ENCODE data around the gene CORO2B.

The CORO2B gene

DNA sequence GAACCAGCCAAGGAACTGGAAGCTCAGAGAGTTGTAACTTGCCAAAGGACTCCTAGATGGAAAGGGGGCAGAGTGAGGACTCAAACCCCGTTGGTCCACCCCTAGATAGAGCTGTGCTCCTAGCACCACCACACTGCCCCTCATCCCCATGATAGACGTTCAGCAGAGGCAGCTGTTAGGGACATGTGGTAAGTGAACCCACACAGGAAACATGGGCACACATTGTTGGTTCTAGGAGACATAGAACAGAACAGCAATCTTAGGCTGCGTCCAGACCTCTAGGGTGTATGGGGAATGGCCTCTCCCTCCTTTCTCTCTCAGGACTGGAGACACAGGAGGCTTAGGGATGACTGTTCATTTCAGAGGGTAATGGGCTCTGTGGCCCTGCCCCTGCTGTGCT lies 139.2 kb downstream of the CORO2B start:
- Histone ChIP-seq H3K36me3 (ENCODE audit: control insufficient read depth, insufficient read depth, low read length) (no peaks in the 10 kb centered on the region), H3K27me3 (ENCODE audit: control insufficient read depth, insufficient read depth, low read length) (peaks cover 3% of the 10 kb centered on the region), H3K4me1 (ENCODE audit: control insufficient read depth, insufficient read depth, low read length) (no peaks in the 10 kb centered on the region), H3K9ac (ENCODE audit: low read length) (no peak overlapping the region), H3K4me3 (ENCODE audit: low read length) (no peak overlapping the region), H3K9me3 (ENCODE audit: control insufficient read depth, low read length) (no peaks in the 10 kb centered on the region)

DNA sequence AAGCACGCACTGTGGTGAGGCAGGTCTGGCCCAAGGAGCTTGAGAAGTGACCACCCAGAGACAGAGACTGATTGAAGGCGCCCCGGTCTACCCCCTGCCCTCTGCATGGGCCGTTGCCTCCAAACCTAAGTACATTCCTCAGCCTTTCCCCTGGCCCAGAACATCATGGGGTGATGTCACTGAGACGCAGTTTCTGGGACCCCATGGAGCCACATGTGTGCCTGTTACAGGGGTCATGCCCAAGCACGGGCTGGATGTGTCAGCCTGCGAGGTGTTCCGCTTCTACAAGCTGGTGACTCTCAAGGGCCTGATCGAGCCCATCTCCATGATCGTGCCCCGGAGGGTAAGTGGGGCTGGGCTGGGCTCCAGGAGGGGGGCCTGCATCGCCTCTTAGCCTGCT lies 139.7 kb downstream of the CORO2B start:
- Histone ChIP-seq H3K9me3 (ENCODE audit: control insufficient read depth, low read length) (no peaks in the 10 kb centered on the region), H3K4me1 (ENCODE audit: control insufficient read depth, insufficient read depth, low read length) (no peaks in the 10 kb centered on the region), H3K36me3 (ENCODE audit: control insufficient read depth, insufficient read depth, low read length) (no peaks in the 10 kb centered on the region), H3K9ac (ENCODE audit: low read length) (no peak overlapping the region), H3K27me3 (ENCODE audit: control insufficient read depth, insufficient read depth, low read length) (peaks cover 3% of the 10 kb centered on the region), H3K4me3 (ENCODE audit: low read length) (no peak overlapping the region)

- H3K4me3 ChIP-seq (ENCODE audit: low read length) = no peak overlapping the region
- H3K9me3 ChIP-seq (ENCODE audit: control insufficient read depth, low read length) = no peaks in the 10 kb centered on the region
- H3K36me3 ChIP-seq (ENCODE audit: control insufficient read depth, insufficient read depth, low read length) = no peaks in the 10 kb centered on the region
- peaks cover 3% of the 10 kb centered on the region for H3K27me3 ChIP-seq (ENCODE audit: control insufficient read depth, insufficient read depth, low read length)
- H3K4me1 ChIP-seq (ENCODE audit: control insufficient read depth, insufficient read depth, low read length) = no peaks in the 10 kb centered on the region
- H3K9ac ChIP-seq (ENCODE audit: low read length) = no peak overlapping the region
These were observed 140.3 kb downstream of the CORO2B start for GRCh38 chr15:68719051-68719450.

- Histone ChIP-seq H3K4me1 (ENCODE audit: control insufficient read depth, insufficient read depth, low read length) (no peaks in the 10 kb centered on the region), H3K36me3 (ENCODE audit: control insufficient read depth, insufficient read depth, low read length) (no peaks in the 10 kb centered on the region), H3K27me3 (ENCODE audit: control insufficient read depth, insufficient read depth, low read length) (peaks cover 3% of the 10 kb centered on the region), H3K9ac (ENCODE audit: low read length) (no peak overlapping the region), H3K4me3 (ENCODE audit: low read length) (no peak overlapping the region), H3K9me3 (ENCODE audit: control insufficient read depth, low read length) (no peaks in the 10 kb centered on the region)
These were observed 140.9 kb downstream of the CORO2B start for GRCh38 chr15:68719672-68720071.

DNA sequence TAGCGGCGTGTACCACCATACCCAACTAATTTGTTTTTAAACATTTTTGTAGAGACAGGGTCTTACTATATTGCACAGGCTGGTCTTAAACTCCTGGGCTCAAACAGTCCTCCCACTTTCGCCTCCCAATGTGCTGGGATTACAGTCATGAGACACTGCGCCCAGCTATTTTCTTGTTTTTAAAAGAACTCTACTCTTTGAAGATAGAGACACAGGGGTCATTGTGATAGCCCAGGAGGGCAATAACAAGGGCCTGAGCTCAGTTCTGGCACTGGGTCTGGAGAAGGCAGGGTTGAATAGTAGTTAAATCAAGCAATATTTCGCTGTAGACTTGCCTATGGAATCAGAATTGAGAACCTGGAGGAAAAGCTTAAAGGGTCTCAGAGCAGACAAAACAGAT lies 143.1 kb downstream of the CORO2B start:
- Histone ChIP-seq H3K4me1 (ENCODE audit: control insufficient read depth, insufficient read depth, low read length) (no peaks in the 10 kb centered on the region), H3K36me3 (ENCODE audit: control insufficient read depth, insufficient read depth, low read length) (no peaks in the 10 kb centered on the region), H3K27me3 (ENCODE audit: control insufficient read depth, insufficient read depth, low read length) (no peaks in the 10 kb centered on the region), H3K9me3 (ENCODE audit: control insufficient read depth, low read length) (no peaks in the 10 kb centered on the region), H3K4me3 (ENCODE audit: low read length) (no peak overlapping the region), H3K9ac (ENCODE audit: low read length) (no peak overlapping the region)

GRCh38 chr15:68725736-68726135 lies 146.9 kb downstream of the CORO2B start:
- Histone ChIP-seq H3K9me3 (ENCODE audit: control insufficient read depth, low read length) (no peaks in the 10 kb centered on the region), H3K36me3 (ENCODE audit: control insufficient read depth, insufficient read depth, low read length) (no peaks in the 10 kb centered on the region), H3K9ac (ENCODE audit: low read length) (no peak overlapping the region)

DNA sequence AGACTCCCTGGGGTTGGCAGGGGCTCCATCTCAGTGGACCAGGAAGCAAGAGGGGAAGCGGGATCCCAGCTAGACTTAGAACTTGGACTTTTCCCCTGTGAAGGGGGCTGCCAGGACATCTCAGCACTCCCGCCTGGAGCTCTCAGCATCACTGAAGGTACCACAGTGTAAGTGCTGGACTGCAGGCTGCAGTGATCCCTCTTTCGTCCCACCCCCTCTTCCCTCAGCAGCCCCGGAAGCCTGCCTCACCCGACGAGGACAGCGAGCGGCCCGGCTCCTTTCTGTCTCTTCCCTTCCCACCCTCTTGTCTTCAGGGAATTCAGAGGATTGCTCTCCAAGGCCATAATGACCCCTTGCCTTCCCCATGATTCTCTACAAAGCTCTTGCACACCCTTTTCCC lies 147.5 kb downstream of the CORO2B start:
- Histone ChIP-seq H3K9me3 (ENCODE audit: control insufficient read depth, low read length) (no peaks in the 10 kb centered on the region), H3K27me3 (ENCODE audit: control insufficient read depth, insufficient read depth, low read length) (no peaks in the 10 kb centered on the region), H3K36me3 (ENCODE audit: control insufficient read depth, insufficient read depth, low read length) (no peaks in the 10 kb centered on the region), H3K4me3 (ENCODE audit: low read length) (no peak overlapping the region), H3K9ac (ENCODE audit: low read length) (no peak overlapping the region), H3K4me1 (ENCODE audit: control insufficient read depth, insufficient read depth, low read length) (no peaks in the 10 kb centered on the region)

More at GRCh38 chr15:68725736-68726135, 146.9 kb downstream of the CORO2B start:
- Histone ChIP-seq H3K27me3 (ENCODE audit: control insufficient read depth, insufficient read depth, low read length) (no peaks in the 10 kb centered on the region), H3K4me3 (ENCODE audit: low read length) (no peak overlapping the region), H3K4me1 (ENCODE audit: control insufficient read depth, insufficient read depth, low read length) (no peaks in the 10 kb centered on the region)

DNA sequence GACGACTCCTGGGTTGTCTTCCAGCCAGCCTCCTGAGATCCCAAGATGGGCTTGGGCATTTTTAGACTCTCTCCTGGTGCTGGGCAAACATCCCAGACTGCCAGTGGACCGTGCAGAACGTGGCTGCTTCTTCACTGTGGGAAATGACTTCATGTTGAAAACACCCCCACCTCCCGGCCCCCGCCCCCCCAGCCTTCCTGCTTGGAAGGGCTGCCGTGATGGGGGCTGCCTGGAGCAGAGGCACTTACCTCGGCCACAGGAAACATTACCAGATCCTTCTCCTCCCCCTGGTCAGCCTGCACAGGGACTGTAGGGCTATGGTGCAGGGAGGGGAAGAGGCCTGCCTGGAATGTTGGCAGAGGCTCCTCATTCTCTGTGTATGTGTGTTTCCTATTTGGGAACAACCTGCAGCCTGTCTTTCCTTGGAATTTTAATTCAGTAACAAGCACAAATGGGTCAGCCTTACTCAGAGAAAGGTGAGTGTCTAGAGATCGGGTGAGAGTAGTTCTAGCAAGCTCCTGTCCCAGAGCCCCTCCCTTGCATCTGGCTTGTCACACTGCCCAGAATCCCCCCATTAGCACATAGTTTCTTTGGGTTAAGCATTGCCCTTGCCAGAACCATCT lies 151.1 kb downstream of the CORO2B start:
- H3K4me3 ChIP-seq (ENCODE audit: low read length) = no peak overlapping the region
- no peaks in the 10 kb centered on the region for H3K9me3 ChIP-seq (ENCODE audit: control insufficient read depth, low read length)
- H3K36me3 ChIP-seq (ENCODE audit: control insufficient read depth, insufficient read depth, low read length) = no peaks in the 10 kb centered on the region
- H3K9ac ChIP-seq (ENCODE audit: low read length) = no peak overlapping the region
- peaks cover 4% of the 10 kb centered on the region for H3K4me1 ChIP-seq (ENCODE audit: control insufficient read depth, insufficient read depth, low read length)
- H3K27me3 ChIP-seq (ENCODE audit: control insufficient read depth, insufficient read depth, low read length) = no peaks in the 10 kb centered on the region

GRCh38 chr15:68730471-68730919 lies 151.7 kb downstream of the CORO2B start:
- Histone ChIP-seq H3K27me3 (ENCODE audit: control insufficient read depth, insufficient read depth, low read length) (no peaks in the 10 kb centered on the region), H3K36me3 (ENCODE audit: control insufficient read depth, insufficient read depth, low read length) (no peaks in the 10 kb centered on the region), H3K4me1 (ENCODE audit: control insufficient read depth, insufficient read depth, low read length) (peaks cover 4% of the 10 kb centered on the region), H3K9ac (ENCODE audit: low read length) (no peak overlapping the region), H3K9me3 (ENCODE audit: control insufficient read depth, low read length) (no peaks in the 10 kb centered on the region), H3K4me3 (ENCODE audit: low read length) (no peak overlapping the region)

GRCh38 chr15:68730976-68731897 lies 152.4 kb downstream of the CORO2B start:
- H3K9me3 ChIP-seq (ENCODE audit: control insufficient read depth, low read length) = no peaks in the 10 kb centered on the region
- H3K9ac ChIP-seq (ENCODE audit: low read length) = no peak overlapping the region
- H3K4me1 ChIP-seq (ENCODE audit: control insufficient read depth, insufficient read depth, low read length) = peaks cover 4% of the 10 kb centered on the region
- no peaks in the 10 kb centered on the region for H3K27me3 ChIP-seq (ENCODE audit: control insufficient read depth, insufficient read depth, low read length)
- no peak overlapping the region for H3K4me3 ChIP-seq (ENCODE audit: low read length)
- no peaks in the 10 kb centered on the region for H3K36me3 ChIP-seq (ENCODE audit: control insufficient read depth, insufficient read depth, low read length)

DNA sequence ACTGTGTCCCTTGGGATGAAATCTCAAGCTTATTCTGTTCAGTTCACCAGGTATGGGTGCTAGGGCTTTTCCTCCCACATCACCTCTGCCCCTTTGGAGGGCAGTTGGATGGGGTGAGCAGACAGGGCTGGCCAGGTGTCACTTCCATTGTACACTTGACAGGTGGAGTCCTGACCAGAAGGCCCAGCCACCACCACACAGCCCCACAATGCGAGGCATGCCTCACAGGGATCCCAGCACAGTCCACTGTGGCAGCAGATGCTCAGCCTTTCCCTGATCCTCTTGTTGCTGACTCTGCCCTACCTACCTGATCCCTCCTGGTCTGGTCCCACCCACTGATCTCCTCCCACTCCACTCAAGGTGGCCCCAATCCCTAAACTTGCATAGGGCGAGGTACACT lies 153.7 kb downstream of the CORO2B start:
- Histone ChIP-seq H3K9ac (ENCODE audit: low read length) (no peak overlapping the region), H3K36me3 (ENCODE audit: control insufficient read depth, insufficient read depth, low read length) (no peaks in the 10 kb centered on the region), H3K4me1 (ENCODE audit: control insufficient read depth, insufficient read depth, low read length) (peaks cover 4% of the 10 kb centered on the region), H3K9me3 (ENCODE audit: control insufficient read depth, low read length) (no peaks in the 10 kb centered on the region), H3K27me3 (ENCODE audit: control insufficient read depth, insufficient read depth, low read length) (no peaks in the 10 kb centered on the region), H3K4me3 (ENCODE audit: low read length) (no peak overlapping the region)

GRCh38 chr15:68733666-68734065 lies 154.9 kb downstream of the CORO2B start:
- peaks cover 4% of the 10 kb centered on the region for H3K4me1 ChIP-seq (ENCODE audit: control insufficient read depth, insufficient read depth, low read length)
- no peak overlapping the region for H3K4me3 ChIP-seq (ENCODE audit: low read length)
- H3K27me3 ChIP-seq (ENCODE audit: control insufficient read depth, insufficient read depth, low read length) = no peaks in the 10 kb centered on the region
- no peaks in the 10 kb centered on the region for H3K9me3 ChIP-seq (ENCODE audit: control insufficient read depth, low read length)
- no peak overlapping the region for H3K9ac ChIP-seq (ENCODE audit: low read length)
- H3K36me3 ChIP-seq (ENCODE audit: control insufficient read depth, insufficient read depth, low read length) = no peaks in the 10 kb centered on the region
